WTC11 (cell line): ENCODE results near the gene TBCB.

Experiments used
- ATF1 ChIP-seq: sonication (generic); formaldehyde crosslinking; IDR thresholded peaks from 2 replicates; pipeline ENCODE4 v1.8.1; 2023; ENCODE audit warnings: mild to moderate bottlenecking, moderate library complexity, missing genetic modification reagents
- CBFB ChIP-seq: sonication (generic); formaldehyde crosslinking; IDR thresholded peaks from 2 replicates; pipeline ENCODE4 v1.8.1; 2022; ENCODE audit warnings: mild to moderate bottlenecking, low read depth, missing genetic modification reagents
- CREB1 ChIP-seq: sonication (generic); formaldehyde crosslinking; IDR thresholded peaks from 2 replicates; pipeline ENCODE4 v1.8.0; 2023; ENCODE audit warnings: mild to moderate bottlenecking, missing genetic modification reagents
- ETV6 ChIP-seq: sonication (generic); formaldehyde crosslinking; IDR thresholded peaks from 2 replicates; pipeline ENCODE4 v1.8.1; 2022; ENCODE audit warnings: mild to moderate bottlenecking, missing genetic modification reagents
- FOXJ3 ChIP-seq: sonication (generic); formaldehyde crosslinking; IDR thresholded peaks from 2 replicates; pipeline ENCODE4 v1.9.0; 2021; ENCODE audit warnings: missing genetic modification reagents, mild to moderate bottlenecking, borderline replicate concordance
- FOXP1 ChIP-seq: sonication (generic); formaldehyde crosslinking; IDR thresholded peaks from 2 replicates; pipeline ENCODE4 v1.8.0; 2022; ENCODE audit warnings: missing genetic modification reagents, mild to moderate bottlenecking, moderate library complexity, borderline replicate concordance
- JUN ChIP-seq: sonication (generic); formaldehyde crosslinking; IDR thresholded peaks from 2 replicates; pipeline ENCODE4 v1.8.0; 2023; ENCODE audit warnings: mild to moderate bottlenecking, missing genetic modification reagents
- RELA ChIP-seq: sonication (generic); formaldehyde crosslinking; IDR thresholded peaks from 2 replicates; pipeline ENCODE4 v1.8.1; 2022; ENCODE audit warnings: missing genetic modification reagents, mild to moderate bottlenecking, borderline replicate concordance
- TCF7 ChIP-seq: sonication (generic); formaldehyde crosslinking; IDR thresholded peaks from 2 replicates; pipeline ENCODE4 v1.8.0; 2022; ENCODE audit warnings: mild to moderate bottlenecking, low read depth, missing genetic modification reagents, moderate library complexity
- TF ChIP-seq, protein P1 (sequence below): sonication (generic); formaldehyde crosslinking; IDR thresholded peaks from 2 replicates; pipeline ENCODE4 v1.8.0; 2022; ENCODE audit warnings: mild to moderate bottlenecking, missing genetic modification reagents
- TF ChIP-seq, protein P2 (sequence below): fragments of 200-600 bp; IDR thresholded peaks from 2 replicates; pipeline ENCODE4 v1.8.0; 2022; ENCODE audit warnings: antibody characterized with exemption
- TF ChIP-seq, protein P3 (sequence below): sonication (generic); formaldehyde crosslinking; IDR thresholded peaks from 2 replicates; pipeline ENCODE4 v1.8.1; 2023; ENCODE audit warnings: mild to moderate bottlenecking, missing genetic modification reagents, moderate library complexity
- TF ChIP-seq, protein P4 (sequence below): sonication (generic); formaldehyde crosslinking; IDR thresholded peaks from 2 replicates; pipeline ENCODE4 v1.8.1; 2022; ENCODE audit warnings: low read depth, mild to moderate bottlenecking, moderate library complexity, missing genetic modification reagents, borderline replicate concordance
- TF ChIP-seq, protein P5 (sequence below): sonication (generic); formaldehyde crosslinking; IDR thresholded peaks from 2 replicates; pipeline ENCODE4 v1.8.0; 2023; ENCODE audit warnings: missing genetic modification reagents, mild to moderate bottlenecking, borderline replicate concordance

DNA sequence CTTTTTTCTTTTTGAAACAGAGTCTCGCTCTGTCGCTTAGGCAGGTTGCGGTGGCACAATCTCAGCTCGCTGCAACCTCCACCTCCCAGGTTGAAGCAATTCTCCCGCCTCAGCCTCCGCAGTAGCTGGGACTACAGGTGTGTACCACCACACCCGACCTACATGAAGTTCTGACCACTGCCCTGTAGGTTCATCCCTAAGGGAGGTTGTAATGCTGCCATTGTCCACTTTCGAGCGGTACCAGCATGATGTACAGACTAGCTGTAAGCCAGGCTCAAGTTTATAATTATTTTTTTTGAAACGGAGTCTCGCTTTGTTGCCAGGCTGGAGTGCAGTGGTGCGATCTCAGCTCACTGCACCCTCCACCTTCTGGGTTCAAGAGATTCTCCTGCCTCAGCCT lies 48.5 kb downstream of the TBCB start:
- TF ChIP-seq FOXP1 (CRISPR knock-in tag) (no peak), ETV6 (CRISPR knock-in tag) (no peak), ATF1 (CRISPR knock-in tag) (no peak), CBFB (CRISPR knock-in tag) (no peak), JUN (CRISPR knock-in tag) (no peak), CREB1 (CRISPR knock-in tag) (no peak), FOXJ3 (no peak), TCF7 (CRISPR knock-in tag) (no peak), RELA (CRISPR knock-in tag) (no peak)
- TF ChIP-seq, protein P1, sequence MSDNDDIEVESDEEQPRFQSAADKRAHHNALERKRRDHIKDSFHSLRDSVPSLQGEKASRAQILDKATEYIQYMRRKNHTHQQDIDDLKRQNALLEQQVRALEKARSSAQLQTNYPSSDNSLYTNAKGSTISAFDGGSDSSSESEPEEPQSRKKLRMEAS, result no peak
- TF ChIP-seq, protein P2, sequence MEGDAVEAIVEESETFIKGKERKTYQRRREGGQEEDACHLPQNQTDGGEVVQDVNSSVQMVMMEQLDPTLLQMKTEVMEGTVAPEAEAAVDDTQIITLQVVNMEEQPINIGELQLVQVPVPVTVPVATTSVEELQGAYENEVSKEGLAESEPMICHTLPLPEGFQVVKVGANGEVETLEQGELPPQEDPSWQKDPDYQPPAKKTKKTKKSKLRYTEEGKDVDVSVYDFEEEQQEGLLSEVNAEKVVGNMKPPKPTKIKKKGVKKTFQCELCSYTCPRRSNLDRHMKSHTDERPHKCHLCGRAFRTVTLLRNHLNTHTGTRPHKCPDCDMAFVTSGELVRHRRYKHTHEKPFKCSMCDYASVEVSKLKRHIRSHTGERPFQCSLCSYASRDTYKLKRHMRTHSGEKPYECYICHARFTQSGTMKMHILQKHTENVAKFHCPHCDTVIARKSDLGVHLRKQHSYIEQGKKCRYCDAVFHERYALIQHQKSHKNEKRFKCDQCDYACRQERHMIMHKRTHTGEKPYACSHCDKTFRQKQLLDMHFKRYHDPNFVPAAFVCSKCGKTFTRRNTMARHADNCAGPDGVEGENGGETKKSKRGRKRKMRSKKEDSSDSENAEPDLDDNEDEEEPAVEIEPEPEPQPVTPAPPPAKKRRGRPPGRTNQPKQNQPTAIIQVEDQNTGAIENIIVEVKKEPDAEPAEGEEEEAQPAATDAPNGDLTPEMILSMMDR, result no peak
- TF ChIP-seq, protein P3, sequence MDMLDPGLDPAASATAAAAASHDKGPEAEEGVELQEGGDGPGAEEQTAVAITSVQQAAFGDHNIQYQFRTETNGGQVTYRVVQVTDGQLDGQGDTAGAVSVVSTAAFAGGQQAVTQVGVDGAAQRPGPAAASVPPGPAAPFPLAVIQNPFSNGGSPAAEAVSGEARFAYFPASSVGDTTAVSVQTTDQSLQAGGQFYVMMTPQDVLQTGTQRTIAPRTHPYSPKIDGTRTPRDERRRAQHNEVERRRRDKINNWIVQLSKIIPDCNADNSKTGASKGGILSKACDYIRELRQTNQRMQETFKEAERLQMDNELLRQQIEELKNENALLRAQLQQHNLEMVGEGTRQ (CRISPR knock-in tag), result no peak
- TF ChIP-seq, protein P4, sequence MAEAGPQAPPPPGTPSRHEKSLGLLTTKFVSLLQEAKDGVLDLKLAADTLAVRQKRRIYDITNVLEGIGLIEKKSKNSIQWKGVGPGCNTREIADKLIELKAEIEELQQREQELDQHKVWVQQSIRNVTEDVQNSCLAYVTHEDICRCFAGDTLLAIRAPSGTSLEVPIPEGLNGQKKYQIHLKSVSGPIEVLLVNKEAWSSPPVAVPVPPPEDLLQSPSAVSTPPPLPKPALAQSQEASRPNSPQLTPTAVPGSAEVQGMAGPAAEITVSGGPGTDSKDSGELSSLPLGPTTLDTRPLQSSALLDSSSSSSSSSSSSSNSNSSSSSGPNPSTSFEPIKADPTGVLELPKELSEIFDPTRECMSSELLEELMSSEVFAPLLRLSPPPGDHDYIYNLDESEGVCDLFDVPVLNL (CRISPR knock-in tag), result no peak
- TF ChIP-seq, protein P5, sequence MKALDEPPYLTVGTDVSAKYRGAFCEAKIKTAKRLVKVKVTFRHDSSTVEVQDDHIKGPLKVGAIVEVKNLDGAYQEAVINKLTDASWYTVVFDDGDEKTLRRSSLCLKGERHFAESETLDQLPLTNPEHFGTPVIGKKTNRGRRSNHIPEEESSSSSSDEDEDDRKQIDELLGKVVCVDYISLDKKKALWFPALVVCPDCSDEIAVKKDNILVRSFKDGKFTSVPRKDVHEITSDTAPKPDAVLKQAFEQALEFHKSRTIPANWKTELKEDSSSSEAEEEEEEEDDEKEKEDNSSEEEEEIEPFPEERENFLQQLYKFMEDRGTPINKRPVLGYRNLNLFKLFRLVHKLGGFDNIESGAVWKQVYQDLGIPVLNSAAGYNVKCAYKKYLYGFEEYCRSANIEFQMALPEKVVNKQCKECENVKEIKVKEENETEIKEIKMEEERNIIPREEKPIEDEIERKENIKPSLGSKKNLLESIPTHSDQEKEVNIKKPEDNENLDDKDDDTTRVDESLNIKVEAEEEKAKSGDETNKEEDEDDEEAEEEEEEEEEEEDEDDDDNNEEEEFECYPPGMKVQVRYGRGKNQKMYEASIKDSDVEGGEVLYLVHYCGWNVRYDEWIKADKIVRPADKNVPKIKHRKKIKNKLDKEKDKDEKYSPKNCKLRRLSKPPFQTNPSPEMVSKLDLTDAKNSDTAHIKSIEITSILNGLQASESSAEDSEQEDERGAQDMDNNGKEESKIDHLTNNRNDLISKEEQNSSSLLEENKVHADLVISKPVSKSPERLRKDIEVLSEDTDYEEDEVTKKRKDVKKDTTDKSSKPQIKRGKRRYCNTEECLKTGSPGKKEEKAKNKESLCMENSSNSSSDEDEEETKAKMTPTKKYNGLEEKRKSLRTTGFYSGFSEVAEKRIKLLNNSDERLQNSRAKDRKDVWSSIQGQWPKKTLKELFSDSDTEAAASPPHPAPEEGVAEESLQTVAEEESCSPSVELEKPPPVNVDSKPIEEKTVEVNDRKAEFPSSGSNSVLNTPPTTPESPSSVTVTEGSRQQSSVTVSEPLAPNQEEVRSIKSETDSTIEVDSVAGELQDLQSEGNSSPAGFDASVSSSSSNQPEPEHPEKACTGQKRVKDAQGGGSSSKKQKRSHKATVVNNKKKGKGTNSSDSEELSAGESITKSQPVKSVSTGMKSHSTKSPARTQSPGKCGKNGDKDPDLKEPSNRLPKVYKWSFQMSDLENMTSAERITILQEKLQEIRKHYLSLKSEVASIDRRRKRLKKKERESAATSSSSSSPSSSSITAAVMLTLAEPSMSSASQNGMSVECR (CRISPR knock-in tag), result no peak
